HepG2 (cell line): ENCODE data around the gene SMIM29. TPM values are rescaled to one million over a fixed set of nuclear protein-coding genes. Genes with fewer than 3 reads are reported as not detected.

ENCODE experiments used
- AHR ChIP-seq: IDR thresholded peaks from 2 replicates; pipeline ENCODE4 v1.6.1; 2018; ENCODE audit warnings: missing genetic modification reagents, missing compliant biosample characterization
- ETV6 ChIP-seq: sonication (generic); formaldehyde crosslinking; conservative IDR thresholded peaks from 2 replicates; pipeline ENCODE4 v1.4.0; 2020; ENCODE audit warnings: missing genetic modification reagents
- EZH2 ChIP-seq: conservative IDR thresholded peaks from 2 replicates; pipeline ENCODE4 v1.6.1; 2012; ENCODE audit warnings: mild to moderate bottlenecking, low read depth, low read length, moderate library complexity
- KAT8 ChIP-seq: IDR thresholded peaks from 2 replicates; pipeline ENCODE4 v1.6.1; 2016; ENCODE audit warnings: missing genetic modification reagents, missing compliant biosample characterization
- SMARCE1 ChIP-seq: fragments of 450-650 bp; IDR thresholded peaks from 2 replicates; pipeline ENCODE4 v1.6.1; 2017; ENCODE audit warnings: borderline replicate concordance
- SOX13 ChIP-seq, 3 experiments: fragments of 450-650 bp in 1 of 3; sonication (generic) in 1 of 3; formaldehyde crosslinking in 1 of 3; IDR thresholded peaks in 2 of 3; conservative IDR thresholded peaks in 1 of 3; 2 replicates each; pipeline versions ENCODE4 v1.5.0 to v1.6.1; 2016 to 2020; ENCODE audit warnings: antibody characterized with exemption in 1 of 3, mild to moderate bottlenecking in 1 of 3, missing compliant biosample characterization in 1 of 3, missing genetic modification reagents in 1 of 3, moderate library complexity in 1 of 3
- SP4 ChIP-seq: sonication (generic); formaldehyde crosslinking; IDR thresholded peaks from 2 replicates; pipeline ENCODE4 v1.8.1; 2023; ENCODE audit warnings: mild to moderate bottlenecking, missing genetic modification reagents
- TAF1 ChIP-seq: sonication (generic); formaldehyde crosslinking; IDR thresholded peaks from 2 replicates; pipeline ENCODE4 v1.4.0; 2020; ENCODE audit warnings: missing genetic modification reagents
- ZFX ChIP-seq: sonication (generic); formaldehyde crosslinking; IDR thresholded peaks from 2 replicates; pipeline ENCODE4 v1.4.0; 2020; ENCODE audit warnings: mild to moderate bottlenecking, low read depth, missing genetic modification reagents, moderate library complexity
- ZNF160 ChIP-seq: sonication (generic); formaldehyde crosslinking; IDR thresholded peaks from 2 replicates; pipeline ENCODE4 v1.8.0; 2022; ENCODE audit warnings: mild to moderate bottlenecking, inconsistent platforms, missing genetic modification reagents
- ZNF329 ChIP-seq: sonication (generic); formaldehyde crosslinking; IDR thresholded peaks from 2 replicates; pipeline ENCODE4 v1.9.0; 2021; ENCODE audit warnings: low read depth, mild to moderate bottlenecking, missing genetic modification reagents
- ZNF382 ChIP-seq: sonication (generic); formaldehyde crosslinking; IDR thresholded peaks from 2 replicates; pipeline ENCODE4 v1.5.0; 2020; ENCODE audit warnings: missing genetic modification reagents, mild to moderate bottlenecking, borderline replicate concordance
- ZNF720 ChIP-seq: sonication (generic); formaldehyde crosslinking; IDR thresholded peaks from 2 replicates; pipeline ENCODE4 v1.4.0; 2020; ENCODE audit warnings: missing genetic modification reagents
- ZNF788 ChIP-seq: sonication (generic); formaldehyde crosslinking; IDR thresholded peaks from 2 replicates; pipeline ENCODE4 v1.5.0; 2020; ENCODE audit warnings: mild to moderate bottlenecking, missing genetic modification reagents, borderline replicate concordance
- polyA plus RNA-seq, 8 experiments: library from polyadenylated mRNA; depleted of rRNA in 3 of 8; stranded (reverse) in 7 of 8; unstranded in 1 of 8; fragments of >200 nt; fragmentation: Illumina TruSeq in 4 of 8; extraction: Trizol in 4 of 8; gene quantifications; 2 replicates each; pipeline versions ENCODE4 v1.2.1 to v1.2.3, GENCODE V29; 2011 to 2016; ENCODE audit warnings: low read depth in 4 of 8, missing spikeins in 1 of 8, mixed read lengths in 1 of 8; ENCODE audit not compliant: insufficient read depth in 1 of 8
- total RNA-seq, 5 experiments: library from RNA; depleted of rRNA; stranded (reverse); fragments of >200 nt; fragmentation: Illumina TruSeq; extraction: Trizol; gene quantifications; 2 replicates each; pipeline ENCODE4 v1.2.3, GENCODE V29; 2016; ENCODE audit warnings: low read depth in 1 of 5
- TF ChIP-seq, protein P1 (sequence below): sonication (generic); formaldehyde crosslinking; IDR thresholded peaks from 2 replicates; pipeline ENCODE4 v1.4.0; 2020; ENCODE audit warnings: mild to moderate bottlenecking, missing genetic modification reagents
- TF ChIP-seq, protein P2 (sequence below): sonication (generic); formaldehyde crosslinking; IDR thresholded peaks from 2 replicates; pipeline ENCODE4 v1.4.0; 2020; ENCODE audit warnings: missing genetic modification reagents
- TF ChIP-seq, protein P3 (sequence below): sonication (generic); formaldehyde crosslinking; IDR thresholded peaks from 2 replicates; pipeline ENCODE4 v1.4.0; 2020; ENCODE audit warnings: missing genetic modification reagents
- TF ChIP-seq, protein P4 (sequence below): sonication (generic); formaldehyde crosslinking; IDR thresholded peaks from 2 replicates; pipeline ENCODE4 v1.8.0; 2022; ENCODE audit warnings: mild to moderate bottlenecking, missing genetic modification reagents, moderate library complexity

SMIM29 gene
- total and polyA plus RNA-seq, 2 of the 13 experiments (the other 11 are each of a cell fraction or from before 2014, with no cell fraction given): 8.8 to 15.3 TPM

DNA sequence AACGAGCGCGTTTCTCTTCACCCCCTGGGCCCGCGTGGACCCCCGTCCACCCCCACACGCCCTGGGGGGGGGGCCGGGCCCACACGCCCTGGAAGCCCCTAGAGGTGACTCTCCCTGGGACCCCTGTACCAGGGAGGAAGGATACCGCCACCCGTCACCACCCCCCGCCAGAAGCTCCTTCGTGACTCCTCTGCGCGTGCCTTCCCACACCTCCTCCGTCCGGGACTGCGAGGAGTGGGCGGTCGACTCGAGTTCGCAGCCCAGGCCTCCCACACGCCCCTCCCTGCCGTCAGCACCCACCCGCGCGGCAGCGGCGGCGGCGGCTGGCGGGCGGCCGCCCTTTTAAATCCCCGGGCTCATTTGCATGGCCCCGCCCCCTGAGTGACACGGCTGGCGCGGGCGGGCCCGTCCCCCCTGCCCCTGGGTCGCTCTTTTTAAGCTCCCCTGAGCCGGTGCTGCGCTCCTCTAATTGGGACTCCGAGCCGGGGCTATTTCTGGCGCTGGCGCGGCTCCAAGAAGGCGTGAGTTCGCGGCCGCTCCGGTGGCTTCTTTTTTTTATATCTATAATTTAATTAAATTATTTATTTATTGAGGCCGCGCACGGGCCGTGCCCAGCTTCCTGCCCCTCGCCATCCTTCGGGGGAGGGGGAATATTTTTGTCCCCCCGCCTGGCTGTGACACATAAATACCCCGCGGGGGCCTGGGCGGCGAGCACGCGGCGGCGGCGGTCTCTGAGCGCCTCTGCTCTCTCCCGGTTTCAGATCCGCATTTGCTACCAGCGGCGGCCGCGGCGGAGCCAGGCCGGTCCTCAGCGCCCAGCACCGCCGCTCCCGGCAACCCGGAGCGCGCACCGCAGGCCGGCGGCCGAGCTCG, 12.1 kb downstream of the SMIM29 start, which contains the start of gene HMGA1 (continued):
- TF ChIP-seq, protein P1, sequence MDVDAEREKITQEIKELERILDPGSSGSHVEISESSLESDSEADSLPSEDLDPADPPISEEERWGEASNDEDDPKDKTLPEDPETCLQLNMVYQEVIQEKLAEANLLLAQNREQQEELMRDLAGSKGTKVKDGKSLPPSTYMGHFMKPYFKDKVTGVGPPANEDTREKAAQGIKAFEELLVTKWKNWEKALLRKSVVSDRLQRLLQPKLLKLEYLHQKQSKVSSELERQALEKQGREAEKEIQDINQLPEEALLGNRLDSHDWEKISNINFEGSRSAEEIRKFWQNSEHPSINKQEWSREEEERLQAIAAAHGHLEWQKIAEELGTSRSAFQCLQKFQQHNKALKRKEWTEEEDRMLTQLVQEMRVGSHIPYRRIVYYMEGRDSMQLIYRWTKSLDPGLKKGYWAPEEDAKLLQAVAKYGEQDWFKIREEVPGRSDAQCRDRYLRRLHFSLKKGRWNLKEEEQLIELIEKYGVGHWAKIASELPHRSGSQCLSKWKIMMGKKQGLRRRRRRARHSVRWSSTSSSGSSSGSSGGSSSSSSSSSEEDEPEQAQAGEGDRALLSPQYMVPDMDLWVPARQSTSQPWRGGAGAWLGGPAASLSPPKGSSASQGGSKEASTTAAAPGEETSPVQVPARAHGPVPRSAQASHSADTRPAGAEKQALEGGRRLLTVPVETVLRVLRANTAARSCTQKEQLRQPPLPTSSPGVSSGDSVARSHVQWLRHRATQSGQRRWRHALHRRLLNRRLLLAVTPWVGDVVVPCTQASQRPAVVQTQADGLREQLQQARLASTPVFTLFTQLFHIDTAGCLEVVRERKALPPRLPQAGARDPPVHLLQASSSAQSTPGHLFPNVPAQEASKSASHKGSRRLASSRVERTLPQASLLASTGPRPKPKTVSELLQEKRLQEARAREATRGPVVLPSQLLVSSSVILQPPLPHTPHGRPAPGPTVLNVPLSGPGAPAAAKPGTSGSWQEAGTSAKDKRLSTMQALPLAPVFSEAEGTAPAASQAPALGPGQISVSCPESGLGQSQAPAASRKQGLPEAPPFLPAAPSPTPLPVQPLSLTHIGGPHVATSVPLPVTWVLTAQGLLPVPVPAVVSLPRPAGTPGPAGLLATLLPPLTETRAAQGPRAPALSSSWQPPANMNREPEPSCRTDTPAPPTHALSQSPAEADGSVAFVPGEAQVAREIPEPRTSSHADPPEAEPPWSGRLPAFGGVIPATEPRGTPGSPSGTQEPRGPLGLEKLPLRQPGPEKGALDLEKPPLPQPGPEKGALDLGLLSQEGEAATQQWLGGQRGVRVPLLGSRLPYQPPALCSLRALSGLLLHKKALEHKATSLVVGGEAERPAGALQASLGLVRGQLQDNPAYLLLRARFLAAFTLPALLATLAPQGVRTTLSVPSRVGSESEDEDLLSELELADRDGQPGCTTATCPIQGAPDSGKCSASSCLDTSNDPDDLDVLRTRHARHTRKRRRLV: peak; percentile 88; the same call in 1 of the 2 replicates
- peak; percentile 36; the same call in 1 of the 2 replicates for TF ChIP-seq ZFX (CRISPR knock-in tag)
- TF ChIP-seq SMARCE1: no peak
- no peak for TF ChIP-seq ZNF329 (CRISPR knock-in tag)
- TF ChIP-seq EZH2: no peak
- peak; percentile 75 for TF ChIP-seq SP4
- 0 out of 2 replicates have a peak, but pooled peaks have one; percentile 18 for TF ChIP-seq SOX13 (IDR thresholded peaks at IDR 0.05)
- TF ChIP-seq SOX13 (CRISPR knock-in tag; conservative IDR thresholded peaks at IDR 0.05 in 1 of 2, IDR thresholded peaks at IDR 0.05 in 1 of 2): no peak
- 0 out of 2 replicates have a peak, but pooled peaks have one; percentile 25 for TF ChIP-seq ZNF160 (CRISPR knock-in tag)
- no peak for TF ChIP-seq ZNF720 (CRISPR knock-in tag)
- TF ChIP-seq, protein P2, sequence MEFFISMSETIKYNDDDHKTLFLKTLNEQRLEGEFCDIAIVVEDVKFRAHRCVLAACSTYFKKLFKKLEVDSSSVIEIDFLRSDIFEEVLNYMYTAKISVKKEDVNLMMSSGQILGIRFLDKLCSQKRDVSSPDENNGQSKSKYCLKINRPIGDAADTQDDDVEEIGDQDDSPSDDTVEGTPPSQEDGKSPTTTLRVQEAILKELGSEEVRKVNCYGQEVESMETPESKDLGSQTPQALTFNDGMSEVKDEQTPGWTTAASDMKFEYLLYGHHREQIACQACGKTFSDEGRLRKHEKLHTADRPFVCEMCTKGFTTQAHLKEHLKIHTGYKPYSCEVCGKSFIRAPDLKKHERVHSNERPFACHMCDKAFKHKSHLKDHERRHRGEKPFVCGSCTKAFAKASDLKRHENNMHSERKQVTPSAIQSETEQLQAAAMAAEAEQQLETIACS (CRISPR knock-in tag): peak; percentile 21; the same call in 1 of the 2 replicates
- TF ChIP-seq, protein P3, sequence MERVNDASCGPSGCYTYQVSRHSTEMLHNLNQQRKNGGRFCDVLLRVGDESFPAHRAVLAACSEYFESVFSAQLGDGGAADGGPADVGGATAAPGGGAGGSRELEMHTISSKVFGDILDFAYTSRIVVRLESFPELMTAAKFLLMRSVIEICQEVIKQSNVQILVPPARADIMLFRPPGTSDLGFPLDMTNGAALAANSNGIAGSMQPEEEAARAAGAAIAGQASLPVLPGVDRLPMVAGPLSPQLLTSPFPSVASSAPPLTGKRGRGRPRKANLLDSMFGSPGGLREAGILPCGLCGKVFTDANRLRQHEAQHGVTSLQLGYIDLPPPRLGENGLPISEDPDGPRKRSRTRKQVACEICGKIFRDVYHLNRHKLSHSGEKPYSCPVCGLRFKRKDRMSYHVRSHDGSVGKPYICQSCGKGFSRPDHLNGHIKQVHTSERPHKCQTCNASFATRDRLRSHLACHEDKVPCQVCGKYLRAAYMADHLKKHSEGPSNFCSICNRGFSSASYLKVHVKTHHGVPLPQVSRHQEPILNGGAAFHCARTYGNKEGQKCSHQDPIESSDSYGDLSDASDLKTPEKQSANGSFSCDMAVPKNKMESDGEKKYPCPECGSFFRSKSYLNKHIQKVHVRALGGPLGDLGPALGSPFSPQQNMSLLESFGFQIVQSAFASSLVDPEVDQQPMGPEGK (CRISPR knock-in tag): peak; percentile 87
- TF ChIP-seq, protein P4, sequence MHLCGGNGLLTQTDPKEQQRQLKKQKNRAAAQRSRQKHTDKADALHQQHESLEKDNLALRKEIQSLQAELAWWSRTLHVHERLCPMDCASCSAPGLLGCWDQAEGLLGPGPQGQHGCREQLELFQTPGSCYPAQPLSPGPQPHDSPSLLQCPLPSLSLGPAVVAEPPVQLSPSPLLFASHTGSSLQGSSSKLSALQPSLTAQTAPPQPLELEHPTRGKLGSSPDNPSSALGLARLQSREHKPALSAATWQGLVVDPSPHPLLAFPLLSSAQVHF (CRISPR knock-in tag): no peak
- TF ChIP-seq KAT8: peak; percentile 52
- no peak for TF ChIP-seq ZNF382 (CRISPR knock-in tag)
- TF ChIP-seq ZNF788 (CRISPR knock-in tag): peak; percentile 33; the same call in 1 of the 2 replicates
- no peak for TF ChIP-seq ETV6
- TF ChIP-seq AHR (CRISPR knock-in tag): no peak
- TF ChIP-seq TAF1 (CRISPR knock-in tag): peak; percentile 44; the same call in 1 of the 2 replicates
